Retinal pigment epithelial cell (primary cell): ENCODE measurements around the gene AKR1B1.

Experiments used
- DNase-seq: peaks from one replicate; pipeline ENCODE4 v3.0.0-alpha.2; 2010; ENCODE audit warnings: low read depth
- H3K4me3 ChIP-seq: 2 replicates; pipeline ENCODE4 v1.5.1; 2011; ENCODE audit warnings: mild to moderate bottlenecking, low read length, control low read depth, moderate library complexity
- TF ChIP-seq, protein P1 (sequence below): conservative IDR thresholded peaks from 2 replicates; pipeline ENCODE4 v1.5.1; 2011; ENCODE audit warnings: low read depth, low read length, control low read depth, inconsistent platforms

AKR1B1 gene

DNA sequence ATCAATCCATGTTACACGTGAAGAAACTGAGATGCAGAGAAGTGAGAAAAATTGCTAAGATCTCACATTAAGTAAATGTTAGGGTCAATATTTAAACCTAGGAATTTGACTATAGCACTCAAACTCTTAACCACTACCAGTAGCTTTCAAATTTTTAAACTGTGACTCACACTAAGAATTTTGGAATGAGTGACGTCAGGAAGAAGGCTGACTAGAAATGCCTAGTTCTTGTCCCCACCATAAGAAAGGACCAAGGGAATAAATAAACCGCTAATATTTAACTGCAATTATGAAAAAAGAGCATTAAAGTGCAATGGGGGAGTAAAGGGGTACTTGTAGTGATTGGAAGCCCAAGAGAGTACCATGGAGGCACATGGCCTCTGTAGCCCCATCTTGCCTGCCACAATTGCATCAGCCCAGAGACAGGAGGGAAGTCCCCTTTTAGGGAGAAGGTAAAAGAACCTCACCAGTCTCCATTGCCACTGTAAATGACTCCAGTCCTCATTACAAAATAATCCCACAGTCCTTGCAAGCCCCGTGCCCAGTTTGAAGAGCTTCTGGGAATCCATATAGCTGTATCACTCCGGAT is 3.5 kb upstream of the AKR1B1 start:
- no peak overlapping the region for H3K4me3 ChIP-seq
- TF ChIP-seq, protein P1, sequence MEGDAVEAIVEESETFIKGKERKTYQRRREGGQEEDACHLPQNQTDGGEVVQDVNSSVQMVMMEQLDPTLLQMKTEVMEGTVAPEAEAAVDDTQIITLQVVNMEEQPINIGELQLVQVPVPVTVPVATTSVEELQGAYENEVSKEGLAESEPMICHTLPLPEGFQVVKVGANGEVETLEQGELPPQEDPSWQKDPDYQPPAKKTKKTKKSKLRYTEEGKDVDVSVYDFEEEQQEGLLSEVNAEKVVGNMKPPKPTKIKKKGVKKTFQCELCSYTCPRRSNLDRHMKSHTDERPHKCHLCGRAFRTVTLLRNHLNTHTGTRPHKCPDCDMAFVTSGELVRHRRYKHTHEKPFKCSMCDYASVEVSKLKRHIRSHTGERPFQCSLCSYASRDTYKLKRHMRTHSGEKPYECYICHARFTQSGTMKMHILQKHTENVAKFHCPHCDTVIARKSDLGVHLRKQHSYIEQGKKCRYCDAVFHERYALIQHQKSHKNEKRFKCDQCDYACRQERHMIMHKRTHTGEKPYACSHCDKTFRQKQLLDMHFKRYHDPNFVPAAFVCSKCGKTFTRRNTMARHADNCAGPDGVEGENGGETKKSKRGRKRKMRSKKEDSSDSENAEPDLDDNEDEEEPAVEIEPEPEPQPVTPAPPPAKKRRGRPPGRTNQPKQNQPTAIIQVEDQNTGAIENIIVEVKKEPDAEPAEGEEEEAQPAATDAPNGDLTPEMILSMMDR = no peak
- DNase-seq = no peak

DNA sequence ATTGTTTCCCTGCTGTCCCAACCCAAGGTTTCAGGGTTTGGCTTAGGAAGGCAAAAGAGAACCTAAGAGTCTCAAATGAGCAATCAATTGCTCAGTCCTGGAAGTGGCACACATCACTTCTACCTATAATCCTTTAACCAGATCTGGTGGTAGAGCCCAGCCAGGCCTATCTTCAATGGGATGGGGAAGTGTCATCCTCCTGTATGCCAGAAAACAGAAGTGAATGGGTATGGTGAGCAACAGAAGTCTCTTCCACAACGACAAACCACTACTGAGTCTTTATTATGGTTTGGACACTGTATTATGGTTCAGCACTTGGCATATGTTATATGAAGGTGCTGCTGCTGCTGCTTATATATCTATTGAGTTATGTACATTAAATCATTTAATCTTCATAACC is 3.0 kb upstream of the AKR1B1 start:
- TF ChIP-seq, protein P1 = no peak
- no peak overlapping the region for H3K4me3 ChIP-seq
- no peak for DNase-seq

DNA sequence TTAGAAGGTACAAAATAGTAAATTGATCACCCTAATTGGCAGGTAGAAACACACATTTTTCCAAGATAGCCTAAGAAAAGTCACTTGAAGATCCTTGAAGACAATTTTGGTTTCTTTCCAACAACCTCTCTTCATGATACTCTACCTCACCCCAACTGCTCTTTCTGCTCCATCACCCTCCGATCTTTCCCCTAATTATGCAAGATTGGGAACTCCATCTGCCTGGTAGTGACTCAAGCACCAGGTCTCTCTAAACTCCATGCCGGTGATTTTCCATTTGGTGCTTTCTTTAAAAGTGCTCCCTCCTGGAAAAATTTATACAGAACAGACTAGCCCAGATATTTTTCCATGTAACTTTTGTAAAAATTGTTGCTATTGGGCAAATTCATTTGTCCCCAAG is 1.1 kb upstream of the AKR1B1 start:
- TF ChIP-seq, protein P1 = no peak
- H3K4me3 ChIP-seq = no peak overlapping the region
- DNase-seq = no peak

DNA sequence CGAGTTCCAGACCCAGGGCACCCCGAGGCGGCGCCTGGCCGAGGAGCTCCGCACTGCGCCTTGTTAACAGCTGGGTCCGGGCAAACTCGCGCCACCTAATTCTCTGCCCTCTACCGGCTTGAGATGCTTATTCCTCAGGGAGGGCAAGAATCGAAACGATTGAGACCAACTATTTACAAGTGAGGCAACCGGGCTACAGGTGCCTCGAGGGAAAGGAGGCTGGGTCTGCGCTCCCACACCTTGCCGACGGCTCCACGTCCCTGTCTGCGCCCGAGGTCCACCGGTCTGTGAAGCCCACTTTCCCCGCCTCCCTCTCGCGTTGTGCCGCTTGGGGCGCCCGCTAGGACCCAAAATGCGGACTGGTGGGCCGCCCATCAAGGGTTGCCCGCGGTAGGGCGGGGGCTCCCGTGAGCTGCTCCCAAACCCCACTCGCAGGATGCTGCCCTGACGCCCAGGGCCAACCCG is 527 bp downstream of the AKR1B1 start:
- peak overlapping the region; percentile 80 for H3K4me3 ChIP-seq
- TF ChIP-seq, protein P1 = peak; percentile 36
- no peak for DNase-seq

DNA sequence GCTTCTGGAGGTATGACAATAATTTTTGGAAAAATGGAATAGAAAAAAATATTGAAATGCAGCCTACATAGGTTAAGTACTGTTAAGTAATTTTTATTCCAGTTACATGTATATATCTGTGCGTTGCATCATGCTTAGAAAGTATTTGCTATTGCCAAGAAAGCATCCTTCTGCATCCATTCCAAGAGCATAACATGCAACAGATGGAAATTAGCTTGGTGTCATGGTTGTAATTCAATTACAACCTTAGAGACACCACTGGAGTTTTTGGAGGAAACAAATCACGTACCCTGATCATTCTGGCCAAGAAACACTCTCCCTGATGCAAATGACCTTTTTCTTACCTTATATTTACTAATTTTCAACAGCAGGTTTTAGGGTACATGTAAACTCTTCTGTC is 1.7 kb downstream of the AKR1B1 start:
- no peak overlapping the region for H3K4me3 ChIP-seq
- TF ChIP-seq, protein P1 = no peak
- DNase-seq = no peak

DNA sequence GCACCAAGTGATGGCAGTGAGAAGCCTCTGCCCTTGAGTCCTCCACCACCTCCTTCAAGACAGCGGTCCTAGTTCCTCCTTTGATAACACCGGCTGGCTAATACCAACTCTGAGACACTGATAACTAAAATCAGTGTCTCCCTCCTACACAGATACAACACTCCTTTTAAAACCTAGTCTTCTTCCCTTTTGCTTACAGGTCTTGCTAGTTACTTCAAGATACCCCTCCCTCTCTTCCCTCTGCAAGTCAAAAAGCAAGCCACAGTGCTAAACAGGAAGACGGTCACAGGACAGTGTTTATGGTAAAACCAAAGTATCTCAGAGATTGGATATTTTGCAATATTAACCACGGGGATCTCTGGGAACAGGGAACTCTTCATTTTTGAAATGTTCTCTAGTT is 4.6 kb downstream of the AKR1B1 start:
- TF ChIP-seq, protein P1 = no peak
- H3K4me3 ChIP-seq = no peak overlapping the region
- DNase-seq = no peak

DNA sequence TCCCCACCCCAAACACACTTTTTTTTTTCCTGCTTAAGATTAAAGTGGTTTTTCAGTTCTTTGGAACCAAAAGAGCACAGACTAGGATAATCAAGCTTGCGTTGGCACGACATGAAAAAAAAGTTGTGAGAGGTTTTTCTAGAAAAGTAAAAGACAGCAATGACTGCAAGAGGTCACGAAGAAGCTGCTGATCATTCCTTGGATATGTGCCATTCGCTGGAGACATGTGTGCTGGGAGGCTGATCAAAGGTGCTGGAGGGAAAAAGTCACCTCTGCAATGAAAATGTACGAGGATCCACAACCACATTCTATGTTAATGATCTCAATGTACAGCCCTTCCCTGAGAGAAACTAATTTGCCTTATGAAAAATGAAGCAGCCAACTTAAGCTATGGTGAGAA is 5.4 kb downstream of the AKR1B1 start:
- TF ChIP-seq, protein P1 = no peak
- no peak overlapping the region for H3K4me3 ChIP-seq
- no peak for DNase-seq
